GM12878 (cell line): Measurements from ENCODE around the gene SERINC5. TPM values are rescaled to one million over a fixed set of nuclear protein-coding genes. Genes with fewer than 3 reads are reported as not detected.

Experiments
- ATAC-seq: fragments of 200-7000 bp; cut with Tn5 transposase; 3 replicates; pipeline ENCODE4 v1.9.1; 2020; ENCODE audit warnings: mild to moderate bottlenecking, moderate library complexity
- BruUV-seq: library from RNA; stranded (reverse); fragments of 400-500 nt; replicated peaks from 2 replicates; lab custom pipeline; 2021; lab: Mats Ljungman, UMichigan
- CTCF ChIA-PET: fragments of 300-600 bp; sonication (Branson Sonifier 250); formaldehyde crosslinking; extraction: SDS; loops from one replicate; lab custom pipeline; 2021; ENCODE audit warnings: inconsistent platforms; lab: Yijun Ruan, JAX
- POLR2A ChIA-PET: fragments of 350-600 bp; formaldehyde crosslinking; extraction: SDS; loops from one replicate; lab custom pipeline; 2021; ENCODE audit warnings: inconsistent platforms; lab: Charles Lee
- RAD21 ChIA-PET: fragments of 300-600 bp; sonication (Branson Sonifier 250); formaldehyde crosslinking; loops from one replicate; lab custom pipeline; 2023; ENCODE audit warnings: antibody characterized with exemption; ENCODE audit not compliant: unreplicated experiment; lab: Charles Lee
- SMC1A ChIA-PET: fragments of 300-600 bp; sonication (Branson Sonifier 250); formaldehyde crosslinking; loops from one replicate; lab custom pipeline; 2023; ENCODE audit not compliant: unreplicated experiment, uncharacterized antibody; lab: Charles Lee
- DNase-seq: peaks from one replicate; pipeline ENCODE4 v3.0.0-alpha.2; 2011; ENCODE audit warnings: low read depth, low spot score
- FAIRE-seq: peaks from 3 replicates; lab custom pipeline; 2011; peaks lifted over from hg19 to GRCh38; lab: Jason Lieb, UNC
- H2AFZ ChIP-seq: 2 replicates; pipeline ENCODE4 v1.6.0; 2011; ENCODE audit warnings: low read depth, low read length, control low read depth; ENCODE audit not compliant: control insufficient read depth
- H3K27ac ChIP-seq: 2 replicates; pipeline ENCODE4 v1.5.1; 2011; ENCODE audit warnings: control low read depth; ENCODE audit not compliant: control insufficient read depth, insufficient read depth
- H3K27me3 ChIP-seq, 2 experiments: replicated peaks in 1 of 2; 2 replicates each; pipeline versions ENCODE4 v1.6.0 to v1.6.1; 2011; ENCODE audit warnings: low read length in 1 of 2; ENCODE audit not compliant: control insufficient read depth in 2 of 2, insufficient read depth in 2 of 2
- H3K36me3 ChIP-seq, 2 experiments: 2 replicates each; pipeline ENCODE4 v1.5.1; 2011; ENCODE audit warnings: low read length in 1 of 2; ENCODE audit not compliant: control insufficient read depth in 2 of 2, insufficient read depth in 2 of 2
- H3K4me1 ChIP-seq: 2 replicates; pipeline ENCODE4 v1.6.1; 2011; ENCODE audit warnings: mild to moderate bottlenecking, low read length, moderate library complexity, mixed read lengths; ENCODE audit not compliant: control insufficient read depth, insufficient read depth
- H3K4me2 ChIP-seq: 2 replicates; pipeline ENCODE4 v1.6.0; 2011; ENCODE audit warnings: control low read depth; ENCODE audit not compliant: control insufficient read depth, insufficient read depth
- H3K4me3 ChIP-seq: fragments of 200-600 bp; sonication (generic); 2 replicates; pipeline ENCODE4 v1.5.1; 2016
- H3K79me2 ChIP-seq: 2 replicates; pipeline ENCODE4 v1.6.0; 2011; ENCODE audit warnings: low read length; ENCODE audit not compliant: control insufficient read depth, insufficient read depth
- H3K9ac ChIP-seq: 2 replicates; pipeline ENCODE4 v1.8.0; 2011; ENCODE audit warnings: low read length, control low read depth, mixed read lengths; ENCODE audit not compliant: control insufficient read depth, insufficient read depth
- H3K9me3 ChIP-seq: replicated peaks from 3 replicates; pipeline ENCODE4 v1.5.1; 2011; ENCODE audit warnings: mild to moderate bottlenecking, low read length; ENCODE audit not compliant: control insufficient read depth, insufficient read depth
- H4K20me1 ChIP-seq: 2 replicates; pipeline ENCODE4 v1.6.0; 2011; ENCODE audit not compliant: control insufficient read depth, insufficient read depth
- ASH2L ChIP-seq: fragments of 300-600, 200-600 bp; sonication (generic); IDR thresholded peaks from 2 replicates; pipeline ENCODE4 v1.6.1; 2017; ENCODE audit warnings: low read depth, mild to moderate bottlenecking, borderline replicate concordance
- ATF2 ChIP-seq: IDR thresholded peaks from 2 replicates; pipeline ENCODE4 v1.6.1; 2012; ENCODE audit warnings: low read length, inconsistent platforms
- BMI1 ChIP-seq: fragments of 450-650 bp; IDR thresholded peaks from 2 replicates; pipeline ENCODE4 v1.6.1; 2016; ENCODE audit warnings: mild to moderate bottlenecking, moderate library complexity, borderline replicate concordance
- CEBPB ChIP-seq, 2 experiments: fragments of 150-350 bp in 1 of 2; IDR thresholded peaks; 2 replicates each; pipeline ENCODE4 v1.6.1; 2012 to 2014; ENCODE audit warnings: low read depth in 2 of 2, low read length in 2 of 2, borderline replicate concordance in 1 of 2, inconsistent platforms in 1 of 2
- CHD1 ChIP-seq: IDR thresholded peaks from 2 replicates; pipeline ENCODE4 v1.6.1; 2012; ENCODE audit warnings: low read depth, low read length, improper control_type of control experiment
- CTCF ChIP-seq, 3 experiments: IDR thresholded peaks in 2 of 3; conservative IDR thresholded peaks in 1 of 3; 2 replicates each; pipeline ENCODE4 v1.5.1; 2011; ENCODE audit warnings: low read depth in 3 of 3, low read length in 3 of 3, mild to moderate bottlenecking in 3 of 3, control low read depth in 2 of 3, moderate library complexity in 2 of 3, inconsistent platforms in 1 of 3, mixed read lengths in 1 of 3; ENCODE audit not compliant: control insufficient read depth in 2 of 3, insufficient read depth in 1 of 3; ENCODE audit errors: extremely low read depth in 1 of 3
- MEF2A ChIP-seq: IDR thresholded peaks from 2 replicates; pipeline ENCODE4 v1.6.1; 2011; ENCODE audit warnings: low read depth, mild to moderate bottlenecking, low read length, moderate library complexity; ENCODE audit not compliant: insufficient read depth
- NFYB ChIP-seq: IDR thresholded peaks from 2 replicates; pipeline ENCODE4 v1.6.1; 2011; ENCODE audit warnings: low read depth, mild to moderate bottlenecking, low read length, improper control_type of control experiment, moderate library complexity; ENCODE audit not compliant: insufficient read depth
- POLR2AphosphoS5 ChIP-seq: IDR thresholded peaks from 2 replicates; pipeline ENCODE4 v1.6.1; 2011; ENCODE audit warnings: mild to moderate bottlenecking, low read length, inconsistent platforms
- SIX5 ChIP-seq: IDR thresholded peaks from 2 replicates; pipeline ENCODE4 v1.6.1; 2011; ENCODE audit warnings: mild to moderate bottlenecking, low read depth, low read length, moderate library complexity; ENCODE audit not compliant: severe bottlenecking
- SREBF1 ChIP-seq: IDR thresholded peaks from 2 replicates; pipeline ENCODE4 v1.6.1; 2012; ENCODE audit warnings: mild to moderate bottlenecking, low read length
- SRF ChIP-seq, 2 experiments: IDR thresholded peaks; 2 replicates each; pipeline ENCODE4 v1.6.1; 2011; ENCODE audit warnings: low read depth in 2 of 2, low read length in 2 of 2, mild to moderate bottlenecking in 1 of 2, moderate library complexity in 1 of 2
- STAT1 ChIP-seq: fragments of 450-650 bp; conservative IDR thresholded peaks from 2 replicates; pipeline ENCODE4 v1.6.1; 2014; ENCODE audit warnings: antibody characterized with exemption, mild to moderate bottlenecking
- TAF1 ChIP-seq: IDR thresholded peaks from 2 replicates; pipeline ENCODE4 v1.6.1; 2011; ENCODE audit warnings: mild to moderate bottlenecking, low read depth, low read length, borderline replicate concordance
- YBX1 ChIP-seq: fragments of 450-650 bp; IDR thresholded peaks from 2 replicates; pipeline ENCODE4 v1.6.1; 2016; ENCODE audit warnings: antibody characterized with exemption
- ZNF274 ChIP-seq: IDR thresholded peaks from one replicate; pipeline ENCODE4 v1.8.0; 2011; ENCODE audit not compliant: insufficient read length, insufficient read depth
- WGBS: methylation state at CpG from one replicate; pipeline ENCODE4 v1.1.6; 2016; ENCODE audit warnings: low lambda C conversion rate; ENCODE audit not compliant: insufficient replicate concordance, insufficient coverage; ENCODE audit errors: missing lambda C conversion rate; 5-methylcytosine and 5-hydroxymethylcytosine counted together
- in situ Hi-C: fragments of 300-500 bp; cut with MboI; formaldehyde crosslinking; loops from 9 replicates; pipeline ENCODE4 v1.14.3; 2018; ENCODE audit warnings: mixed read lengths
- intact Hi-C: fragments of 100-400 bp; cut with micrococcal nuclease; formaldehyde crosslinking; loops from one replicate; pipeline ENCODE4 v1.14.2; 2022; ENCODE audit not compliant: unreplicated experiment
- polyA plus RNA-seq, 11 experiments: library from polyadenylated mRNA; depleted of rRNA in 4 of 11; unstranded in 6 of 11; stranded (reverse) in 5 of 11; fragments of >200 nt; fragmentation: Nextera tagmentation in 4 of 11; fragmentation: Illumina TruSeq in 1 of 11; extraction: Ambion mirVana in 4 of 11; extraction: Trizol in 1 of 11; gene quantifications; 1 replicate in 1 of 11; 2 replicates in 10 of 11; pipeline versions ENCODE4 v1.2.1 to v1.2.3, GENCODE V29; 2011 to 2016; ENCODE audit warnings: inconsistent platforms in 2 of 11, missing spikeins in 2 of 11, low read depth in 1 of 11
- total RNA-seq, 4 experiments: library from RNA; depleted of rRNA in 3 of 4; stranded (reverse); fragments of >200 nt in 3 of 4; fragmentation: Illumina TruSeq in 1 of 4; extraction: Trizol in 1 of 4; gene quantifications; 2 replicates each; pipeline versions ENCODE4 v1.2.1 to v1.2.3, GENCODE V29; 2013 to 2021

Gene SERINC5
- total and polyA plus RNA-seq, 10 of the 15 experiments (the other 5 are each of a cell fraction or from before 2014, with no cell fraction given): 0.66 to 7.0 (median 2.8) TPM

GRCh38 chr5:80231693-80232092 is 24.2 kb downstream of the SERINC5 start:
- ChIA-PET CTCF (no interaction called here), POLR2A (no interaction called here), SMC1A (interaction anchor here (0.6 to 1.3 kb wide), 4 partner anchors 14 to 1240 kb away, joined by 3 to 4 read pairs (median 3); no protein-coding TSS in a partner anchor), RAD21 (no interaction called here)
- in situ Hi-C loops: no loop called here
- intact Hi-C loops: no loop called here
- H2AFZ ChIP-seq: no peak overlapping the region
- H3K4me2 ChIP-seq: no peak overlapping the region
- FAIRE-seq (no peak), ATAC-seq (no peak), DNase-seq (no peak)
- H3K4me3 ChIP-seq: no peak overlapping the region
- TF ChIP-seq CHD1 (no peak), BMI1 (no peak), SIX5 (no peak), POLR2AphosphoS5 (no peak), ATF2 (no peak), ASH2L (no peak), CTCF (IDR thresholded peaks at IDR 0.05 in 2 of 3, conservative IDR thresholded peaks at IDR 0.05 in 1 of 3; ENCODE audit: control insufficient read depth in 2 of 3, extremely low read depth in 1 of 3, insufficient read depth in 1 of 3, low read depth in 3 of 3, low read length in 3 of 3) (no peak), CEBPB (IDR thresholded peaks at IDR 0.05; ENCODE audit: borderline replicate concordance in 1 of 2, low read depth in 2 of 2, low read length in 2 of 2) (no peak), NFYB (no peak), SREBF1 (no peak), SRF (IDR thresholded peaks at IDR 0.05; ENCODE audit: low read depth in 2 of 2, low read length in 2 of 2) (no peak), STAT1 (no peak), YBX1 (no peak), ZNF274 (no peak), MEF2A (no peak), TAF1 (no peak)
- no peaks in the 10 kb centered on the region for H3K4me1 ChIP-seq
- H3K79me2 ChIP-seq: no peaks in the 10 kb centered on the region
- H3K9me3 ChIP-seq: no peaks in the 10 kb centered on the region
- 0% methylated on average over 1 of the region's 1 CpG for WGBS
- no peaks in the 10 kb centered on the region for H4K20me1 ChIP-seq
- no TSS peak for BruUV-seq
- no peak overlapping the region for H3K9ac ChIP-seq
- no peaks in the 10 kb centered on the region for H3K27me3 ChIP-seq
- H3K27ac ChIP-seq: no peak overlapping the region
- H3K36me3 ChIP-seq: no peaks in the 10 kb centered on the region
